Cardiac muscle cell (in vitro differentiated cells and primary cell): ENCODE results near the gene FMNL3. TPM values are rescaled to one million over a fixed set of nuclear protein-coding genes. Genes with fewer than 3 reads are reported as not detected.
"Not testable (repeated sequence)": the region's sequence is repeated elsewhere in the genome, so short reads cannot be mapped to it uniquely, and the experiment has no call there.

Experiments used
- DNase-seq, 2 donors: peaks; one replicate each; pipeline versions ENCODE4 v3.0.0 to v3.0.0-alpha.2; 2010 to 2017; ENCODE audit warnings: low read depth in 1 of 2, low spot score in 1 of 2
- H3K27ac ChIP-seq: fragments of 200-600 bp; sonication (generic); 2 replicates; pipeline ENCODE4 v1.5.1; 2016
- H3K27me3 ChIP-seq: fragments of 200-600 bp; sonication (generic); 2 replicates; pipeline ENCODE4 v1.6.0; 2016; ENCODE audit warnings: control low read depth
- H3K36me3 ChIP-seq: fragments of 200-600 bp; sonication (generic); 2 replicates; pipeline ENCODE4 v1.5.1; 2016; ENCODE audit warnings: control low read depth
- H3K4me1 ChIP-seq: fragments of 200-600 bp; sonication (generic); 2 replicates; pipeline ENCODE4 v1.8.1; 2017; ENCODE audit warnings: low read depth, mild to moderate bottlenecking, mixed run types
- H3K4me3 ChIP-seq: fragments of 200-600 bp; sonication (generic); 2 replicates; pipeline ENCODE4 v1.5.1; 2016; ENCODE audit warnings: mild to moderate bottlenecking
- H3K9me3 ChIP-seq: fragments of 200-600 bp; sonication (generic); 2 replicates; pipeline ENCODE4 v1.5.1; 2017; ENCODE audit warnings: low read depth, mild to moderate bottlenecking, control low read depth
- CTCF ChIP-seq: IDR thresholded peaks from 2 replicates; pipeline ENCODE4 v1.5.1; 2012; ENCODE audit warnings: low read depth, mild to moderate bottlenecking, low read length
- polyA plus RNA-seq: library from polyadenylated mRNA; unstranded; fragments of >200 nt; fragmentation: Nextera tagmentation; extraction: Ambion mirVana; gene quantifications from 2 replicates; pipeline ENCODE4 v1.2.1, GENCODE V29; 2016
- total RNA-seq: library from RNA; depleted of rRNA; stranded (reverse); fragments of >200 nt; gene quantifications from 2 replicates; pipeline ENCODE4 v1.2.3, GENCODE V29; 2016

The FMNL3 gene
- total and polyA plus RNA-seq, 2 experiments from 2014 or later: 2.9 to 5.6 TPM

DNA sequence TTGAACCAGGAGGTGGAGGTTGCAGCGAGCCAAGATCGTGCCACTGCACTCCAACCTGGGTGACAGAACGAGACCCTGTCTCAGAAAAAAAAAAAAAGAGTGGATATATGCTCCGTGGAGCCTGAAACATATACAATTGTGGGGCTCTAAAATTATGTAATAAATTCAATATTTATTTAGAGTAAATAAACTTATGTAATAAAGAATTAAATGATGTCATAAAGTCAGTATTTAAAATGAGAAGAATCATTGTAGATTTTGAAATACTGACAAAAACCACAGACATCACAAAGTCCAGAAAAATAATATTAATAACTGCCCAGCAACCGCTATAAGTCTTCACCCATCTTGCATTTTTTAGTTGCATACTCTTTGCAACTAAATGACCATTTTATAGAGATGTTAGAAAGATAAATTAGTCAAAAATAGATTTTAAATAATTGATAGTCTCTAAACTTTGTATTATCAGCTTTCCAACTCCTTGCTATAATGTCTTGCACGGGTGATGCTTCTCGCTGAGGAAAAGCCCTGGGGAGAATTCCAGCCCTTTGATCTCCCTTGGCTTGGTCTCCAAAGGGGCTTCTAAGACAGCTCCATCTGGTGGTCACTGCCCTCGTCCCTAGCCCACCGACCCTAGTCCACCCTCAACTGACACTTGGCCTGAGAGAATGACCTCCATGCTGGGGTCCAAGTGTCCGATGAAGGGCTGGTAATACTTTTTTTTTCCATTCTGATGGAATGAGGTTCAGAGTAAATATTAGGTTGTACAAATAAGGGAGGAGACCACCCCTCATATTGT, 26.2 kb upstream of the FMNL3 start:
- no peaks in the 10 kb centered on the region for H3K4me1 ChIP-seq
- peaks cover 4% of the 10 kb centered on the region for H3K27me3 ChIP-seq
- H3K27ac ChIP-seq: no peak overlapping the region
- no peak for DNase-seq
- no peaks in the 10 kb centered on the region for H3K36me3 ChIP-seq
- no peaks in the 10 kb centered on the region for H3K9me3 ChIP-seq
- H3K4me3 ChIP-seq: no peak overlapping the region
- no peak for TF ChIP-seq CTCF

DNA sequence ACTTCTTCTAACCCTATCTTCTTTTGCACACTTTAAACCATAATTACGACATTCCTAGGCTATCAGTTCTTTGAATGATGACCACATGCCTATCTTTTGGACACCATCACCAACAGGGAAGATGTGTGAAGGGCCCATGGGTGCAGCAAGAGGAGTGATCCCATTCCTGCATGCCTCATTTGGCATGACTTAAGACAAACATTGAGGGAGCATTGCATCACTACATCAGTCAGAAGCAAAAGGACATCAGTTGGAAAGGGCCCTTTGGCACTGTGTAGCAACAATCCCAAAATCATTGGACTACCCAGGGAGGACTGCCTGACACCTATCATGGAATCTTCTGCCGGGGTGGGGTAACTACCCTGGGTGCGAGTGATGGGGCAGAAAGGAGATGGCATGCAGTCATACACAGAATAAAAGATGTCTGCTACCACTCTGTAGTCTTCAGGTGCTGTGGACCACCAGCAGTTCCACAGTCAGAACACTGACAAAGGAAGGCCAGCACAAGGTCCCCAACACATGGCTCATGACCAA, 23.4 kb upstream of the FMNL3 start:
- Histone ChIP-seq H3K4me1 (no peaks in the 10 kb centered on the region), H3K27me3 (peaks cover 6% of the 10 kb centered on the region), H3K27ac (no peak overlapping the region), H3K9me3 (no peaks in the 10 kb centered on the region), H3K36me3 (no peaks in the 10 kb centered on the region), H3K4me3 (no peak overlapping the region)
- TF ChIP-seq CTCF: no peak
- no peak for DNase-seq

DNA sequence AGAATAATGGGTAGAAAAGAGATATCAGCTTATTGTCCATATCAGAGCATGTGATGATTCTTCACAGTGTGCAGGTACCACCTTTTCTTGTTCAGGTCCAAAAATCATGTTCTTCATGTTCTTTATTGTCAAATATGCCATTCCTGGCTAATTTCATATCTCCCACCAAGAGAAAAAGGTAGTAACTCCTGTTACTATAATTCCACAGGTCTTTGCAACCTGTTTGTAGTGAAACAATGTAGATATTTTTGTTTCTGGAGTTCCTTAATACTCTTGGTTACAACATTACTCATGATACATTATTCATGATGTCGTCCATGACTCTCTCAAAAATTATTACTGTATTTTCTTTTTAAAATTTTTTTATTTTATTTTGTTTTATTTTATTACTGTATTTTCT, 22.8 kb upstream of the FMNL3 start:
- Histone ChIP-seq H3K27me3 (peaks cover 6% of the 10 kb centered on the region), H3K36me3 (no peaks in the 10 kb centered on the region), H3K4me1 (no peaks in the 10 kb centered on the region), H3K4me3 (no peak overlapping the region), H3K9me3 (no peaks in the 10 kb centered on the region), H3K27ac (no peak overlapping the region)
- DNase-seq: no peak
- TF ChIP-seq CTCF: no peak

DNA sequence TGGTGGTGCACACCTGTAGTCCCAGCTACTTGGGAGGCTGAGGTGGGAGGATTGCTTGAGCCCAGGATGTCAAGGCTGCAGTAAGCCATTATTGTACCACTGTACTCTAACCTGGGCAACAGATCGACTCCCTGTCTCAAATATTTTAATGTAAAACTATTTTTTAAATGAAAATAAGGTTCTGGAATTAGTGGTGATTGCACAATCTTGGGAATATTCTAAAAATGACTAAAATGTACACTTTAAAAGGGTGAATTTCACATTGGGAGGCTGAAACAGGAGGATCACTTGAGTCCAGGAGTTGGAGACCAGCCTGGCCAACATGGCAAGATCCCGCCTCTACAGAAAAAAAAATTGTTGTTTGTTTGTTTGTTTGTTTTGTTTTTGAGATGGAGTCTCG, 21.2 kb upstream of the FMNL3 start:
- no peak for TF ChIP-seq CTCF
- no peaks in the 10 kb centered on the region for H3K4me1 ChIP-seq

DNA sequence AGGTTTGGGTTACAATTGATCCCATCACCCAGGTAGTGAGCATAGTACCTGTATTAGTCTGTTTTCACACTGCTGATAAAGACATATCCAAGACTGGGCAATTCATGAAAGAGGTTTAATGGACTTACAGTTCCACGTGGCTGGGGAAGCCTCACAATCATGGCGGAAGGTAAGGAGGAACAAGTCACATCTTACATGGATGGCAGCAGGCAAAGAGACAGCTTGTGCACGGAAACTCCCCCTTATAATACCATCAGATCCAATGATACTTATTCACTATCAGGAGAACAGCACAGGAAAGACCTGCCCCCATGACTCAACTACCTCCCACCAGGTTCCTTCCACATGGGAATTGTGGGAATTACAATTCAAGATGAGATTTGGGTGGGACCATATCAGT, 14.2 kb upstream of the FMNL3 start:
- H3K27ac ChIP-seq, H3K4me3 ChIP-seq, DNase-seq, H3K36me3 ChIP-seq, H3K27me3 ChIP-seq, H3K9me3 ChIP-seq, H3K4me1 ChIP-seq: not testable (repeated sequence)

More for the DNA sequence above, 21.2 kb upstream of the FMNL3 start:
- no peaks in the 10 kb centered on the region for H3K36me3 ChIP-seq
- no peak overlapping the region for H3K4me3 ChIP-seq
- no peak for DNase-seq
- no peaks in the 10 kb centered on the region for H3K9me3 ChIP-seq
- H3K27me3 ChIP-seq: peaks cover 6% of the 10 kb centered on the region
- no peak overlapping the region for H3K27ac ChIP-seq

DNA sequence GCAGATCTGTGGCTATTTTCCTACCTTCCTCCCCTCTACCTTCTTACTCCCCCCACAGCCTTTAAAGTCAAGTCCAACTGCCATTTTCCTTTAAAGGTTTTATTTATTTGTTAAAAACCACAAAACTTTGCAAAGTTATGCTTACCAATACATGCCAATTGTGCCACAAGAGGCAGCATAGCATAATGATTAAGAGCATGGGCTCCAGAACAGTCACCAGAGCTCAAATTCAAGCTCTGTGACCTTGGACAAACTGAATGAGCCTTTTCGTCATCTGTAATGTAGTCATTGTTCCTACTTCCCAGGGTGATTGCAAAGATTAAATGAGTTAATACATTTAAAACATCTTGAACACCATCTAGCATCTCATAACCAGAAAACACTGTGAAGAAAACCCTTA, 13.0 kb upstream of the FMNL3 start:
- no peak for TF ChIP-seq CTCF
- Histone ChIP-seq H3K36me3 (no peaks in the 10 kb centered on the region), H3K4me1 (no peaks in the 10 kb centered on the region), H3K9me3 (no peaks in the 10 kb centered on the region), H3K27me3 (no peaks in the 10 kb centered on the region), H3K4me3 (no peak overlapping the region), H3K27ac (no peak overlapping the region)
- no peak for DNase-seq

- not testable (repeated sequence) for H3K27ac ChIP-seq, H3K27me3 ChIP-seq, H3K4me1 ChIP-seq, DNase-seq, H3K4me3 ChIP-seq, H3K36me3 ChIP-seq, H3K9me3 ChIP-seq
Observed at GRCh38 chr12:49717800-49718199, 10.6 kb upstream of the FMNL3 start.
